OCI-LY1 (cell line): ENCODE results near the gene PSME1.

ENCODE experiments used
- H2AFZ ChIP-seq: fragments of 200-600 bp; sonication (generic), shearing (Covaris generic); 2 replicates; pipeline ENCODE4 v1.6.0; 2014; ENCODE audit warnings: antibody characterized with exemption, mild to moderate bottlenecking, low read length
- H3F3A ChIP-seq: fragments of 200-600 bp; sonication (generic), shearing (Covaris generic); 2 replicates; pipeline ENCODE4 v1.6.0; 2014; ENCODE audit warnings: mild to moderate bottlenecking, antibody characterized with exemption, low read length, moderate library complexity; ENCODE audit not compliant: insufficient read depth
- H3K27ac ChIP-seq: fragments of 200-600 bp; sonication (generic); 2 replicates; pipeline ENCODE4 v1.5.1; 2014; ENCODE audit warnings: low read length, mixed run types, mild to moderate bottlenecking, low read depth; ENCODE audit not compliant: poor library complexity, severe bottlenecking
- H3K27me3 ChIP-seq: fragments of 200-600 bp; sonication (generic); 2 replicates; pipeline ENCODE4 v1.6.0; 2014; ENCODE audit warnings: antibody characterized with exemption, mild to moderate bottlenecking, low read length, moderate library complexity; ENCODE audit not compliant: insufficient read depth
- H3K36me3 ChIP-seq: fragments of 200-600 bp; sonication (generic); 2 replicates; pipeline ENCODE4 v1.6.1; 2014; ENCODE audit warnings: mild to moderate bottlenecking, antibody characterized with exemption, low read length, moderate library complexity, mixed read lengths; ENCODE audit not compliant: insufficient read depth
- H3K4me1 ChIP-seq: fragments of 200-600 bp; sonication (generic); 2 replicates; pipeline ENCODE4 v1.5.1; 2014; ENCODE audit warnings: mild to moderate bottlenecking, low read length, moderate library complexity; ENCODE audit not compliant: insufficient read depth, severe bottlenecking
- H3K4me2 ChIP-seq: fragments of 200-600 bp; sonication (generic), shearing (Covaris generic); 2 replicates; pipeline ENCODE4 v1.6.1; 2014; ENCODE audit warnings: low read length
- H3K4me3 ChIP-seq: fragments of 200-600 bp; sonication (generic); 2 replicates; pipeline ENCODE4 v1.5.1; 2014; ENCODE audit warnings: low read length, low read depth, mild to moderate bottlenecking, mixed read lengths; ENCODE audit not compliant: poor library complexity, severe bottlenecking
- H3K79me2 ChIP-seq: fragments of 200-600 bp; shearing (Covaris generic); 2 replicates; pipeline ENCODE4 v1.6.1; 2016; ENCODE audit warnings: mixed run types, low read length, mixed read lengths; ENCODE audit not compliant: insufficient read depth
- H3K9ac ChIP-seq: fragments of 200-600 bp; sonication (generic), shearing (Covaris generic); 2 replicates; pipeline ENCODE4 v1.6.1; 2014; ENCODE audit warnings: mild to moderate bottlenecking, low read length, mixed read lengths
- H3K9me2 ChIP-seq: fragments of 200-600 bp; sonication (generic), shearing (Covaris generic); 2 replicates; pipeline ENCODE4 v1.6.1; 2014; ENCODE audit warnings: low read depth, mild to moderate bottlenecking, low read length, mixed read lengths
- H3K9me3 ChIP-seq: fragments of 200-600 bp; shearing (Covaris generic); 2 replicates; pipeline ENCODE4 v1.6.1; 2014; ENCODE audit warnings: low read length, mixed read lengths
- H4K20me1 ChIP-seq: fragments of 200-600 bp; sonication (generic), shearing (Covaris generic); 2 replicates; pipeline ENCODE4 v1.6.0; 2016; ENCODE audit warnings: mild to moderate bottlenecking, low read length; ENCODE audit not compliant: insufficient read depth
- CTCF ChIP-seq: fragments of 200-600 bp; sonication (generic), shearing (Covaris generic); IDR thresholded peaks from 2 replicates; pipeline ENCODE4 v1.5.1; 2017; ENCODE audit warnings: mild to moderate bottlenecking, antibody characterized with exemption, low read length, moderate library complexity, mixed read lengths
- EZH2 ChIP-seq: fragments of 200-600 bp; sonication (generic), shearing (Covaris generic); IDR thresholded peaks from 2 replicates; pipeline ENCODE4 v1.8.0; 2017; ENCODE audit warnings: borderline replicate concordance, mixed run types, mild to moderate bottlenecking, antibody characterized with exemption, low read length, moderate library complexity, mixed read lengths

PSME1 gene

DNA sequence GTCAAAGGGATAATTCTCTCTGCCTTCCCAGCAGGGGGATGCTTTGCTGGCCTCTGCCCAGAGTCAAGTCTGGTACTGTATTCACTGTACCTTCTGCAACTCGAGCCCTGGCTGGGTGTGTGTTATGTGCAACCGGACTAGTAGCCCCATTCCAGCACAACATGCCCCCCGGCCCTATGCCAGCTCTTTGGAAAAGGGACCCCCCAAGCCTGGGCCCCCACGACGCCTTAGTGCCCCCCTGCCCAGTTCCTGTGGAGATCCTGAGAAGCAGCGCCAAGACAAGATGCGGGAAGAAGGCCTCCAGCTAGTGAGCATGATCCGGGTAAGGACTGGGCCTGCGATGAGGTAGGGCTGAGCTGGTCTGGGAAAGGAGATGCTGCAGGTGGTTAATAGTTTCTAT is 14.6 kb downstream of the PSME1 start:
- TF ChIP-seq EZH2 = no peak
- TF ChIP-seq CTCF = no peak
- no peaks in the 10 kb centered on the region for H3F3A ChIP-seq
- no peak overlapping the region for H3K4me3 ChIP-seq
- no peak overlapping the region for H3K27ac ChIP-seq
- peaks cover 4% of the 10 kb centered on the region; the same call in 1 of the 2 replicates for H3K79me2 ChIP-seq
- no peak overlapping the region for H3K4me2 ChIP-seq
- H3K27me3 ChIP-seq = no peaks in the 10 kb centered on the region
- H2AFZ ChIP-seq = no peak overlapping the region
- no peak overlapping the region for H3K9ac ChIP-seq
- H3K9me2 ChIP-seq = no peaks in the 10 kb centered on the region
- no peaks in the 10 kb centered on the region for H3K9me3 ChIP-seq
- H3K36me3 ChIP-seq = peaks cover 51% of the 10 kb centered on the region
- no peaks in the 10 kb centered on the region for H4K20me1 ChIP-seq
- H3K4me1 ChIP-seq = peaks cover 17% of the 10 kb centered on the region

GRCh38 chr14:24150993-24151392 is 15.0 kb downstream of the PSME1 start:
- TF ChIP-seq EZH2 (no peak), CTCF (no peak)
- Histone ChIP-seq H3K36me3 (peaks cover 53% of the 10 kb centered on the region), H3F3A (no peaks in the 10 kb centered on the region), H3K4me2 (no peak overlapping the region), H3K4me1 (peaks cover 12% of the 10 kb centered on the region), H3K4me3 (no peak overlapping the region), H3K9me2 (no peaks in the 10 kb centered on the region), H2AFZ (no peak overlapping the region), H3K79me2 (no peaks in the 10 kb centered on the region; the same call in 1 of the 2 replicates), H3K27ac (no peak overlapping the region), H3K27me3 (no peaks in the 10 kb centered on the region), H4K20me1 (no peaks in the 10 kb centered on the region), H3K9me3 (no peaks in the 10 kb centered on the region), H3K9ac (no peak overlapping the region)

DNA sequence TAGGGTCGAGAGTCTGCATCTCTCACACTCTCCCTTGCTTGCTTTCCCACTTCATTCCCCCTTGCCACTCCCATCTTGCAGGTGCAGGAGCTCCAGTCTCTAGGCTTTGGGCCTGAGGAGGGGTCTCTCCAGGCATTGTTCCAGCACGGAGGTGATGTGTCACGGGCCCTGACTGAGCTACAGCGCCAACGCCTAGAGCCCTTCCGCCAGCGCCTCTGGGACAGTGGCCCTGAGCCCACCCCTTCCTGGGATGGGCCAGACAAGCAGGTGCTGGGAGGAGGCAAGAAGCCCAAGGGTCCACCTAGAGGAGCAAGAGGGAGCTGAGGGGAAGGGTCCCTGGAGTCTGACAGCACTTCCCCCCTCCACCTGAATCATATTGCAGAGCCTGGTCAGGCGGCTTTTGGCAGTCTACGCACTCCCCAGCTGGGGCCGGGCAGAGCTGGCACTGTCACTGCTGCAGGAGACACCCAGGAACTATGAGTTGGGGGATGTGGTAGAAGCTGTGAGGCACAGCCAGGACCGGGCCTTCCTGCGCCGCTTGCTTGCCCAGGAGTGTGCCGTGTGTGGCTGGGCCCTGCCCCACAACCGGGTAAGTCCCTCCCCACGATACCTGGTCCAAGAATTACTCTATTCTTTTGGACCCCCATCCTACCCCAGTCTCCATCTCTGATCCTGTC is 15.5 kb downstream of the PSME1 start:
- H3K4me3 ChIP-seq = no peak overlapping the region
- TF ChIP-seq EZH2 = no peak
- TF ChIP-seq CTCF = no peak
- peaks cover 56% of the 10 kb centered on the region for H3K36me3 ChIP-seq
- H3K27me3 ChIP-seq = no peaks in the 10 kb centered on the region
- H3K9me2 ChIP-seq = no peaks in the 10 kb centered on the region
- no peaks in the 10 kb centered on the region for H3K9me3 ChIP-seq
- H3K27ac ChIP-seq = no peak overlapping the region
- no peaks in the 10 kb centered on the region; the same call in 1 of the 2 replicates for H3K79me2 ChIP-seq
- no peak overlapping the region for H3K4me2 ChIP-seq
- no peaks in the 10 kb centered on the region for H4K20me1 ChIP-seq
- no peaks in the 10 kb centered on the region for H3F3A ChIP-seq
- peaks cover 12% of the 10 kb centered on the region for H3K4me1 ChIP-seq
- H3K9ac ChIP-seq = no peak overlapping the region
- H2AFZ ChIP-seq = no peak overlapping the region
